ENCODE measurements around the gene NEMP1. TPM values are rescaled to one million over a fixed set of nuclear protein-coding genes. Genes with fewer than 3 reads are reported as not detected.
A peak's percentile ranks its signal among the peaks of the same experiment; 100 is the strongest.

Gene NEMP1
- polyA plus RNA-seq, 6 donors from 2014 or later, result 3.9 to 7.1 (median 5.9) TPM

- peak in 1 of 2 donors; percentile 50 for ATAC-seq (ENCODE audit: low read depth in 2 of 2)
- H3K27ac Mint-ChIP-seq, result peak overlapping the region in 2 of 6 donors; percentile 8 to 72
- H3K4me3 Mint-ChIP-seq, result no peak overlapping the region
- H3K9me3 Mint-ChIP-seq, result no peaks in the 10 kb centered on the region
- peaks cover 4 to 26% (median 21%) of the 10 kb centered on the region in 3 donors for H3K27me3 Mint-ChIP-seq
- peaks cover 5 to 13% (median 7%) of the 10 kb centered on the region in 3 donors for H3K4me1 Mint-ChIP-seq
- no peak for DNase-seq
- no peaks in the 10 kb centered on the region for H3K36me3 Mint-ChIP-seq
These were observed 65.8 kb downstream of the NEMP1 start for GRCh38 chr12:57012600-57013465.

GRCh38 chr12:57011438-57012424, 66.9 kb downstream of the NEMP1 start:
- DNase-seq (no peak), ATAC-seq (ENCODE audit: low read depth in 2 of 2) (no peak)
- peaks cover 10 to 19% (median 14%) of the 10 kb centered on the region in 3 donors for H3K4me1 Mint-ChIP-seq
- H3K27me3 Mint-ChIP-seq, result peaks cover 4 to 26% (median 21%) of the 10 kb centered on the region in 3 donors
- H3K27ac Mint-ChIP-seq, result peak overlapping the region in 1 of 6 donors; percentile 44
- no peaks in the 10 kb centered on the region for H3K9me3 Mint-ChIP-seq
- no peak overlapping the region for H3K4me3 Mint-ChIP-seq
- no peaks in the 10 kb centered on the region for H3K36me3 Mint-ChIP-seq

GRCh38 chr12:57010627-57011247, 67.9 kb downstream of the NEMP1 start:
- Mint-ChIP-seq H3K9me3 (no peaks in the 10 kb centered on the region), H3K4me1 (peaks cover 14 to 24% (median 17%) of the 10 kb centered on the region in 3 donors), H3K27ac (no peak overlapping the region), H3K36me3 (no peaks in the 10 kb centered on the region), H3K27me3 (peaks cover 4 to 26% (median 21%) of the 10 kb centered on the region in 3 donors), H3K4me3 (peak overlapping the region in 1 of 8 donors; percentile 1)
- DNase-seq (no peak), ATAC-seq (ENCODE audit: low read depth in 2 of 2) (no peak)

- ATAC-seq (ENCODE audit: low read depth in 2 of 2), result no peak
- no peak for DNase-seq
- H3K27me3 Mint-ChIP-seq, result peaks cover 3 to 19% (median 16%) of the 10 kb centered on the region in 3 donors
- H3K4me3 Mint-ChIP-seq, result no peak overlapping the region
- H3K27ac Mint-ChIP-seq, result peak overlapping the region in 1 of 6 donors; percentile 10
- H3K4me1 Mint-ChIP-seq, result peaks cover 20 to 30% (median 24%) of the 10 kb centered on the region in 3 donors
- H3K36me3 Mint-ChIP-seq, result no peaks in the 10 kb centered on the region
- H3K9me3 Mint-ChIP-seq, result no peaks in the 10 kb centered on the region
These were observed 68.5 kb downstream of the NEMP1 start for GRCh38 chr12:57009949-57010626.

- Mint-ChIP-seq H3K27me3 (peaks cover 0 to under 1% (median 0%) of the 10 kb centered on the region in 3 donors), H3K9me3 (no peaks in the 10 kb centered on the region), H3K4me1 (peaks cover 28 to 39% (median 38%) of the 10 kb centered on the region in 3 donors), H3K4me3 (peak overlapping the region in 3 of 8 donors; percentile 36 to 90 (median 87)), H3K27ac (no peak overlapping the region), H3K36me3 (peaks cover 7% of the 10 kb centered on the region in 2 donors)
- DNase-seq, result peak; percentile 32
- ATAC-seq (ENCODE audit: low read depth in 2 of 2), result no peak
These were observed 70.4 kb downstream of the NEMP1 start for GRCh38 chr12:57008178-57008577.

- H3K27me3 Mint-ChIP-seq, result no peaks in the 10 kb centered on the region
- ATAC-seq (ENCODE audit: low read depth in 2 of 2), result peak in 1 of 2 donors; percentile 6
- no peaks in the 10 kb centered on the region for H3K9me3 Mint-ChIP-seq
- DNase-seq, result no peak
- H3K36me3 Mint-ChIP-seq, result peaks cover 7% of the 10 kb centered on the region in 2 donors
- H3K27ac Mint-ChIP-seq, result peak overlapping the region in 5 of 6 donors; percentile 49 to 85 (median 75)
- H3K4me3 Mint-ChIP-seq, result peak overlapping the region; percentile 79 to 92 (median 86)
- peaks cover 23 to 40% (median 38%) of the 10 kb centered on the region in 3 donors for H3K4me1 Mint-ChIP-seq
These were observed 71.6 kb downstream of the NEMP1 start for GRCh38 chr12:57006809-57007475.

- DNase-seq, result peak; percentile 76
- Mint-ChIP-seq H3K27me3 (no peaks in the 10 kb centered on the region), H3K36me3 (peaks cover 7% of the 10 kb centered on the region in 2 donors), H3K4me3 (peak within 1 kb of the TSS; percentile 84 to 96 (median 92)), H3K9me3 (no peaks in the 10 kb centered on the region), H3K27ac (peak within 1 kb of the TSS; percentile 67 to 95 (median 85)), H3K4me1 (peaks cover 27 to 48% (median 46%) of the 10 kb centered on the region in 3 donors)
- ATAC-seq (ENCODE audit: low read depth in 2 of 2), result peak; percentile 90 to 93
These were observed 72.4 kb downstream of the NEMP1 start, which contains the start of gene ZBTB39 for GRCh38 chr12:57005980-57006808. TSS of gene ZBTB39 (minus strand) at chr12:57006546. CDS start at chr12:57004917, 1,629 bp downstream.

Other genes starting within 250 kb of the NEMP1 start
- gene SDR9C7, start 144.4 kb downstream of the NEMP1 start, polyA plus RNA-seq (ENCODE audit: low read depth in 6 of 6), result not detected
- under 1 TPM in 1 of 6 donors, not detected in 5; 0.41 TPM for gene RDH16, start 121.2 kb downstream of the NEMP1 start, polyA plus RNA-seq (ENCODE audit: low read depth in 6 of 6)
- 1 to 10 TPM; 2.0 to 4.8 (median 2.6) TPM for gene ZBTB39, start 72.2 kb downstream of the NEMP1 start, polyA plus RNA-seq (ENCODE audit: low read depth in 6 of 6)
- gene TAC3, start 62.3 kb downstream of the NEMP1 start, polyA plus RNA-seq (ENCODE audit: low read depth in 6 of 6), result not detected
- gene MYO1A, start 28.7 kb downstream of the NEMP1 start, polyA plus RNA-seq (ENCODE audit: low read depth in 6 of 6), result not detected
- 1 to 10 TPM in 5 of 6 donors, under 1 TPM in 1; 0.54 to 2.6 (median 1.6) TPM for gene NAB2, start 10.3 kb upstream of the NEMP1 start, polyA plus RNA-seq (ENCODE audit: low read depth in 6 of 6)
- 100 to 1,000 TPM in 5 of 6 donors, 10 to 100 TPM in 1; 88.2 to 172 (median 159) TPM for gene STAT6, start 32.6 kb upstream of the NEMP1 start, polyA plus RNA-seq (ENCODE audit: low read depth in 6 of 6)
- gene LRP1, start 49.7 kb upstream of the NEMP1 start, polyA plus RNA-seq (ENCODE audit: low read depth in 6 of 6), result under 1 TPM in 3 of 6 donors, not detected in 3; 0.04 to 0.55 (median 0.09) TPM
- not detected for gene LRP1-AS, start 68.8 kb upstream of the NEMP1 start, polyA plus RNA-seq (ENCODE audit: low read depth in 6 of 6)
- gene NXPH4, start 138.0 kb upstream of the NEMP1 start, polyA plus RNA-seq (ENCODE audit: low read depth in 6 of 6), result 1 to 10 TPM; 1.2 to 4.9 (median 2.8) TPM
- gene SHMT2, start 150.9 kb upstream of the NEMP1 start, polyA plus RNA-seq (ENCODE audit: low read depth in 6 of 6), result 100 to 1,000 TPM; 160 to 183 (median 173) TPM
- gene STAC3, start 172.4 kb upstream of the NEMP1 start, polyA plus RNA-seq (ENCODE audit: low read depth in 6 of 6), result under 1 TPM in 4 of 6 donors, not detected in 2; 0.32 to 0.43 (median 0.38) TPM